Muscle of back (tissue), 11 donors: ENCODE measurements around the gene ABTB2. TPM values are rescaled to one million over a fixed set of nuclear protein-coding genes. Genes with fewer than 3 reads are reported as not detected.

Source experiments
- DNase-seq, 3 donors: peaks; one replicate each; pipeline versions ENCODE4 v3.0.0 to v3.0.0-alpha.2; 2013
- polyA plus RNA-seq, 10 donors: library from polyadenylated mRNA; unstranded; fragments of 120-200 nt; gene quantifications; one replicate each; pipeline ENCODE4 v1.2.1, GENCODE V29; 2013; ENCODE audit not compliant: insufficient read length in 10 of 10

ABTB2 gene
- polyA plus RNA-seq, 10 donors, result 4.1 to 8.5 (median 6.3) TPM

GRCh38 chr11:34316347-34317035 is 41.3 kb downstream of the ABTB2 start:
- no peak for DNase-seq

GRCh38 chr11:34315394-34315793 is 42.4 kb downstream of the ABTB2 start:
- no peak for DNase-seq

GRCh38 chr11:34314936-34315335 is 42.9 kb downstream of the ABTB2 start:
- peak in 1 of 3 donors; percentile 53 for DNase-seq

GRCh38 chr11:34314176-34314575 is 43.6 kb downstream of the ABTB2 start:
- no peak for DNase-seq

- peak; percentile 54 to 82 (median 60) for DNase-seq
These were observed 44.7 kb downstream of the ABTB2 start for GRCh38 chr11:34313099-34313517.

- DNase-seq, result peak in 2 of 3 donors; percentile 29 to 34
These were observed 46.7 kb downstream of the ABTB2 start for GRCh38 chr11:34311126-34311525.

- no peak for DNase-seq
These were observed 47.8 kb downstream of the ABTB2 start for GRCh38 chr11:34309965-34310364.

GRCh38 chr11:34308913-34309585 is 48.8 kb downstream of the ABTB2 start:
- DNase-seq, result no peak

GRCh38 chr11:34308049-34308912 is 49.5 kb downstream of the ABTB2 start:
- DNase-seq, result no peak

GRCh38 chr11:34305780-34306179 is 52.0 kb downstream of the ABTB2 start:
- no peak for DNase-seq

- DNase-seq, result no peak
These were observed 52.6 kb downstream of the ABTB2 start for GRCh38 chr11:34305193-34305592.

GRCh38 chr11:34303028-34303570 is 54.7 kb downstream of the ABTB2 start:
- no peak for DNase-seq

GRCh38 chr11:34302046-34302921 is 55.5 kb downstream of the ABTB2 start:
- peak in 1 of 3 donors; percentile 88 for DNase-seq

- no peak for DNase-seq
These were observed 56.9 kb downstream of the ABTB2 start for GRCh38 chr11:34300926-34301295.

GRCh38 chr11:34300026-34300925 is 57.5 kb downstream of the ABTB2 start:
- no peak for DNase-seq

GRCh38 chr11:34299284-34299972 is 58.4 kb downstream of the ABTB2 start:
- DNase-seq, result peak in 1 of 3 donors; percentile 55

GRCh38 chr11:34298871-34299270 is 58.9 kb downstream of the ABTB2 start:
- peak in 2 of 3 donors; percentile 45 to 68 for DNase-seq

GRCh38 chr11:34296412-34296811 is 61.4 kb downstream of the ABTB2 start:
- DNase-seq, result no peak

- DNase-seq, result no peak
These were observed 65.3 kb downstream of the ABTB2 start for GRCh38 chr11:34292546-34292945.
